NCI-H1930 (cell line): ENCODE measurements around the gene UNC93B1.
"Not testable (repeated sequence)": the region's sequence is repeated elsewhere in the genome, so short reads cannot be mapped to it uniquely, and the experiment has no call there.

Experiments
- DNase-seq, 2 experiments: peaks; one replicate each; lab custom pipeline; 2025; lab: John Stamatoyannopoulos, UW

Gene UNC93B1

GRCh38 chr11:67991347-67992121 lies 12.4 kb downstream of the UNC93B1 start:
- not testable (repeated sequence) for DNase-seq

- not testable (repeated sequence) for DNase-seq
Measured at GRCh38 chr11:67990546-67991346, 13.2 kb downstream of the UNC93B1 start.

- not testable (repeated sequence) for DNase-seq
Measured at GRCh38 chr11:67985302-67985701, 18.6 kb downstream of the UNC93B1 start.

- DNase-seq, result no peak
Measured at GRCh38 chr11:67983951-67984350, 19.9 kb downstream of the UNC93B1 start.

GRCh38 chr11:67982255-67982857 lies 21.5 kb downstream of the UNC93B1 start:
- not testable (repeated sequence) for DNase-seq

GRCh38 chr11:67981226-67981625 lies 22.7 kb downstream of the UNC93B1 start:
- DNase-seq, result not testable (repeated sequence)

- DNase-seq, result not testable (repeated sequence)
Measured at GRCh38 chr11:67978766-67979418, 25.0 kb downstream of the UNC93B1 start.

- DNase-seq, result not testable (repeated sequence)
Measured at GRCh38 chr11:67974746-67975145, 29.2 kb downstream of the UNC93B1 start.

- not testable (repeated sequence) for DNase-seq
Measured at GRCh38 chr11:67965830-67966348, 38.0 kb downstream of the UNC93B1 start.

GRCh38 chr11:67964746-67965145 lies 39.2 kb downstream of the UNC93B1 start:
- DNase-seq, result not testable (repeated sequence)

GRCh38 chr11:67963879-67964278 lies 40.0 kb downstream of the UNC93B1 start:
- DNase-seq, result not testable (repeated sequence)

GRCh38 chr11:67963217-67963616 lies 40.7 kb downstream of the UNC93B1 start:
- not testable (repeated sequence) for DNase-seq

GRCh38 chr11:67956236-67956635 lies 47.7 kb downstream of the UNC93B1 start:
- DNase-seq, result not testable (repeated sequence)

GRCh38 chr11:67955461-67956007 lies 48.4 kb downstream of the UNC93B1 start:
- peak; percentile 5 to 62 for DNase-seq

- DNase-seq, result not testable (repeated sequence)
Measured at GRCh38 chr11:67954971-67955370, 48.9 kb downstream of the UNC93B1 start.

GRCh38 chr11:67954251-67954650 lies 49.6 kb downstream of the UNC93B1 start:
- not testable (repeated sequence) for DNase-seq

- not testable (repeated sequence) for DNase-seq
Measured at GRCh38 chr11:67950705-67951104, 53.2 kb downstream of the UNC93B1 start.

- DNase-seq, result not testable (repeated sequence)
Measured at GRCh38 chr11:67947785-67948184, 56.1 kb downstream of the UNC93B1 start.

- not testable (repeated sequence) for DNase-seq
Measured at GRCh38 chr11:67946403-67946802, 57.5 kb downstream of the UNC93B1 start.

GRCh38 chr11:67943406-67943805 lies 60.5 kb downstream of the UNC93B1 start:
- DNase-seq, result not testable (repeated sequence)
